COLO668 (cell line): ENCODE measurements around the gene ACSM6.
A peak's percentile ranks its signal among the peaks of the same experiment; 100 is the strongest.

ENCODE experiments used
- DNase-seq: peaks from one replicate; lab custom pipeline; 2025; ENCODE audit not compliant: unreplicated experiment; lab: John Stamatoyannopoulos, UW

Gene ACSM6

GRCh38 chr10:95243318-95243617 is 49.2 kb downstream of the ACSM6 start:
- no peak for DNase-seq

DNA sequence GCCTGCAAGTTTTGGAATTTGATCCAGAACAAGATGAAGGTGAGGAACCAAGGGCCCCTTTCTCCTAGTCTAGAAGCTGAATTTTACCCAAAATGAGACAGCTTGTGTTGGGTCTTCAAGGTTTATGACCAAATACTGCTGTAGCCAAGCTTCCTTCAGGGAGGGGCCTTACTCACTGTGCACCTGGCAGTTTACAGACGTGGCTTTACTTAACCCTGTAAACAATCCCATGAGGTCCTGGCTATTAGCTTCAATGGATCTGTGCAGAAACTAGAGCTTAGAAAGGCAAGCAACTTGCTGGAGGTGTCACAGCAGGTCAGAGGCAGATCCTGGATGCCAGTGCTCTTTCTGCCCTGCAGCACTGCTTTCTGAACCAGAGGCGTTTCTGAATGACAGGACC is 50.1 kb downstream of the ACSM6 start:
- DNase-seq: no peak

- no peak for DNase-seq
These were observed 51.5 kb downstream of the ACSM6 start for GRCh38 chr10:95245425-95246055.

DNA sequence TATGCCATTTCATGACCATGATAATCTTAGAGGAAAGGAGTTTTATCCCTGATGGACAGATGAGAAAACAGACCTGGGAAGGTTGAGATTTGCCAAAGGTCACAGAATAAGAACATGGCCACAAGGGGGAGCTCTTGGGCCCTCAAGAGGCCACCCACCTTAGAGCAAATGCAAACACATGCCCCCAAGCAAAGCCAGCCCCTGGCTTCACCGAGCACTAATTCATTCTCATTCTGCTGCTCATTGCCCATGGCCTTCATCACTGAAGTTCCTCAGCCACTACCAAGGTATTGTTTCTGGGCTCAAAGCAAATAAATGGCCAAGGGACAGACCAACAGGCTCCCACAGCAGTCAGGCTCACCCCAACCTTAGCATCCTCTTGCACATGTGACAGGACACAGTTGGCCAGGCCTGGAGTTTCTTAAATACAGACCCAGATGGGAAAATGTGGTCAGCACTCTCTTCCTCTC is 52.6 kb downstream of the ACSM6 start:
- peak; percentile 68 for DNase-seq

DNA sequence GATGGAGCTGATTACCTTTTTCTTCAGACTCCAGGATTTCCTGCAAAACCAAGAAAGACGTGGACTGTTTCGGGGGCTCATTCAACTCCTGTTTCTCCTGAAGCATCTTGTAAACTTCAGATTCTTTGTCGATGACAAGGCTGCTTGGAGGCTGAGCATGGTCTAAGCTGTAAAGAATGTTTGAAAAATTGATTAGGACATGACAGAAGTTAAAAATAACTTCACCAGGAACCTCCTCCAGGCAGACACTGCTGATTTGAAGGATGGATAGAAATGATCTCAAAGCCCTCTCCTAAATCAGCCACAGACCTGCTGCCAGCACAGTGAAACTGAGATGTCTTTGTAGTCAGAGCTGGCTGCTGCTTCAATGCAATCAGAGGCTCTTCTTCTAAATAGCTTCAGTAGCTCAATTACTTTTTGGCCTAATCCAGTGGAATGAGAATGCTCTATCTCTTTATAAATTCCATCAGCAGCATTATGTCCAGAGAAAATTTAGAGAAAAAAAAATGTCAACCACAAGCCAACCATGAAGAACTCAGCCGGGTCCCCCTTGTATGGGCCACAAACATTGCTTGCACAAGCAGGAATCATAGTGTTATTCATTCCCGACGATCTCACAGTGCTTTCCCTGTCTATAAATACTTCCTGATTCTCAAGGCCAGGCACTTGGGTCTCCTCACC is 53.3 kb downstream of the ACSM6 start:
- no peak for DNase-seq

- DNase-seq: no peak
These were observed 54.0 kb downstream of the ACSM6 start for GRCh38 chr10:95247881-95248583.

GRCh38 chr10:95248989-95249388 is 55.0 kb downstream of the ACSM6 start:
- no peak for DNase-seq

DNA sequence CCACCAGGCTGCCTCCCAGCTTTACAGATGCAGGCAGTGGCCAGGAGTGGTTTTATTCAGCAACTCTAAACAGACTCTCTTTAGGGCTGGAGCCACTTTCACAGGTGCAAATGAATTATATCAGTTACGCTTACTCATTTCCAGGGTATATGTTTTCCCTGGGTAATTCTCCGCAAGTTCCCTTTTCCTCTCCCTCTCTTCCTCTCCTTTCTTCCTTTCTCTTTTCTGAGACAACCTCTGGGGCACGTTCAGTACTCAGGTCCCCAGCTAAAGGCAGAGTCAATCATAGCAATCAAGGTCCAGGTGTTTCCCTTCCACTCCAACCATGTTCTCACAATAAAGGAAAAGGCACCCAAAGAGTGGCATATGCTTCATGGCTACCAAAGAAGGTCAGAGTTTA is 55.4 kb downstream of the ACSM6 start:
- DNase-seq: no peak

DNA sequence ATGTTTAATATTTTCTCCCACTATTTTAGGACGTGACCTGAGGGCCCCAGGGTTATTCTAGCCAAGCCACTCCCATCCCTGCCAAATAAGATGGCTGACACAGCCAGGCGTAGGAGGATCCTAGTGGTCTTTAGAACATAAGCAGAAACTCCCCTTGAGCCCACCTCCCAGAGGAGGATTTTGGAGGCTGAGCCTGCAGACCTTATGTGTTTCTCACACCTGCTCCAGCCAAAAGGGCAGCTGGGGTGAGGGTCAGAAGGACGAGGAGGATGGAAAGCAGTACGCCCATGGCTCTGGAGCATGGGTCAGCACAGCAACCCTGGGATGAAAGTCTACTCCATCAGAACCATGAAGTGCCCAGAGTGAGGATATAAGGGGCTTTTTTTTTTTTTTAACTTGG is 56.8 kb downstream of the ACSM6 start:
- no peak for DNase-seq

DNA sequence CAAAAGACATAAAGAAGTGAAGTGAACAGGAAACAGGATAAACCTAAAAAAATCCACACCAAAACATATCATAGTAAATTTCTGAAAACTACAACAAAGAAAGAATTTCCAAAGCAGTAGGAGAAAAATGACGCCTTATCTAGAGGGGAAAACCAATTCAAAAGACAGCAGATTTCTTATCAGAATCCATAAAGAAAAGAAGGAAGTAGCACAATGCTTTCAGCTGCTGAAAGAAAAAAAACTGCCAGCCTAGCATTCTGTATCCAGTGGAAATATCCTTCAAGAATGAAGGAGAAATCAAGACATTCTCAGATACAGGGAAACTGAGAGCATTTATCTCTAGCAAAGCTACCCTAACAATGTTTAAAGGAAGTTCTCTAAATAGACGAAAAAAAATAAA is 59.0 kb downstream of the ACSM6 start:
- DNase-seq: no peak

DNA sequence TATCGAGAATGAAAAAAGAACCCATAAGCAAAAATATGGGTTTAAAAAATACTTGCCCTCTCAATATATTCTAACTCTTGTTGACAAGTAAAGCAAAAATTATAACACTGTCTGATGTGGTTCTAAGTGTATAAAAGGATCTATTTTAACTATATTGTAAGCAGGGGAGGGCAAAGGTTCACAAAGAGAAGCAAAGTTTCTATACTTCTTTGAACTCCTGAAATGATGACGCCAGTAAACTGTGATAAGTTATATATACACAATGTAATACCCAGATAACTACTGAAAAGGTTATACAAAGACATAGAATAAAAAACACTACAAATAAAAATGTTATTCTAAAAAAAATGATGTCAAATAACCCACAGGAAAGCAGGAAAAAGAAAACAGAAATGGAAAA is 59.6 kb downstream of the ACSM6 start:
- no peak for DNase-seq

DNA sequence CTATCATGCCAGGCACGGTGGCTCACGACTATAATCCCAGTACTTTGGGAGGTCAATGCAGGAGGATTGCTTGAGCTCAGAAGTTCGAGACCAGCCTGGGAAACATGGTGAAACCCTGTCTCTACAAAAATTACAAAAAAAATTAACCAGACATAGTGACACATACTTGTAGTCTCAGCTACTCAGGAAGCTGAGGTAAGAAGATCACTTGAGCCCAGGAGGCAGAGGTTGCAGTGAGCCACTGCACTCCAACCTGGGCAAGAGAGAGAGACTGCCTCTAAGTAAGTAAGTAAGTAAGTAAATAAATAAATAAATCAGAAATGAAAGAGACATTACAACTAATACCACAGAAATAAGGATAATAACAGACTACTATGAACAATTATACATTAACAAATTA is 60.6 kb downstream of the ACSM6 start:
- DNase-seq: no peak

GRCh38 chr10:95256268-95256667 is 62.2 kb downstream of the ACSM6 start:
- DNase-seq: no peak

DNA sequence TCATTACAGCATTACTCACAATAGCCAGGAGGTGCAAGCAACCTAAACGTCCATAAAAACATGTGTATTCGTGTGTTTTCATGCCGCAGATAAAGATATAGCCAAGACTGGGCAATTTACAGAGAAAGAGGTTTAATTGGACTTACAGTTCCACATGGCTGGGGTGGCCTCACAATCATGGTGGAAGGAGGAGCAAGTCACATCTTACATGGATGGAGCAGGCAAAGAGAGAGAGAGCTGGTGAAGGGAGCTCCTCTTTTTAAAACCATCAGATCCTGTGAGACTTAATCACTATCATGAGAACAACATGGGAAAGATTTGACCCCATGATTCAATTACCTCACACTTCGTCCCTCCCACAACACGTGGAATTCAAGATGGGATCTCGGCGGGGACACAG is 63.8 kb downstream of the ACSM6 start:
- no peak for DNase-seq

DNA sequence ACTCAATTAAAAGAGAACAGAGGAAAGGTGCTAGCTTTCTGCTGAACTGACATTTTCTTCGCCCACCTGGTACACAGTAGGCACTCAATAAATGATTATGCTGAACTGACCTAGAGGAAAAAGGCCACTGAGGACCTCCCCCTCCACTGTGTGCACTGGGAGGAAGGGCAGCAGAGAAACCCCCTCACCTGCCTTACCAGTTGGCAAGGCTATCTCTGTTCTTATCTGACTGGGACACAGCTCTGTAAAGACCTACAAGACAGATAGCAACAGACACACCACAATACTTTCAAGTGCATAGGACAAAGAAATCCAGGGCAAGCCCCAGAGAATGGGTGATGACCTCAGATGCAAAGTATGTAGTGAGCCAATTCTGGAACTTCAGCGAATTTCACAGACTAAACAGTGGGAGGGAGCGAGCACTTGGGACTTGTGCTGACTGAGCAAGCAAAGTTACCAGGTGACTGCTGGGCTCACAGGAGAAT is 66.4 kb downstream of the ACSM6 start:
- DNase-seq: no peak

DNA sequence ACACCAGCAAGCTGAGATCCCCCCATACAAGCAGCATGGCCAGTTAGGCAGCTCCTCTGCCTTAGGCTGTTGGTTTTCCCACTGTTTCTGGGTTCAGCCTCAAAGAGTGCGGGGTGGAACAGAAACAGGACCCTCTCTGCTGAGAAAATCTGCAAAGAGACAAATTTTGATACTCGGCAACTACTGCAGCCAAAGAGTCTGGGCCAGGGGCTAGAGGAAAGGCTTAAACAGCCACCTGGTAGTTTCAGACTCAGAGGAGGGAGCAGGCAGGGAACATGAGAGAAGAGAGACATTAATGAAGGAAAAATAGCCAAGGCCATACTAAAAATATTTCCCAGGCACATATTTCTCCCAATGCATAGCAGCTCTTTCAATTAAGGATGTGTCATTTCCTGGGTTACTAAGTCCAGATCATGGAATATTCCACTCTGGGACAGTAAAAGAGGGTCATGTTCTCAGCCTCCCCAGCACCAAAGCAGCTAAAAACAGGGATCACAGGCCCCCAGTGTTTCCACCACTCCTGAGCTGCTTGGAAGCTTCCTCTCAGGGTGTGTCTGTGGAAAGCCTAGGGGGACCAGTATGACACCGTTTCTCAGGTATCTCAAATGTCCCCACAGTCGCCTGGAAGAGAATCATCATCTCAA is 67.0 kb downstream of the ACSM6 start:
- DNase-seq: no peak

GRCh38 chr10:95261926-95262325 is 67.9 kb downstream of the ACSM6 start:
- DNase-seq: no peak

DNA sequence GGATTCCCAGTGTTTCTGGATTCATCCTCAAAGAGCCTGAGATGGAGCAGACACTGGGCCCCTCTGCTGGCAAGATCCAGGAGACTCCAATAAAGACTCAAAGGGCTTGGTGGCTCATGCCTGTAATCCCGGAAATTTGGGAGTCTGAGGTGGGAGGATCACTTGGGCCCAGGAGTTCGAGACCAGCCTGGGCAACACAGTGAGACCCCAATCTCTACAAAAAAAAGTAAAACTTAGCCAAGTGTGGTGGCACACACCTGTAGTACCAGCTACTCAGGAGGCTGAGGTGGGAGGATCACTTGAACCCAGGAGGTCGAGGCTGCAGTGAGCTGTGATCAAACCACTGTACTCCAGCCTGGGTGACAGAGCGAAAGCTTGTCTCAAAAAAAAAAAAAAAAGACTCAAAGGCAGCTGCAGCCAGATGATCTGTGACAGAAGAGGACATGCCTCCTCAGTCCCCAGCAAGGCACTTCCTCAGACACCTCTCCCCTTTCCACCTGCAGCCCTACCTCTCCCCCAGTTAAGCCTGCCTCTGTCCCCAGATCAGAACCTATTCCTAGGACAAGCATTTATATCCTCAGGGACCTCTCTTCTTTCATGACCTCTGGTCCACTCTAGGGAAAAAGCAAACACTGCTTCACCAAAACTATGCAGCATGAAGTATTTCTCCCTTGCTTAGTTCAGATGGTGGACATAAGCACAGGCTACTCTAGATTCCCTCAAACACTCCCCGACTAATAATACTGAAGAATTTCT is 68.9 kb downstream of the ACSM6 start:
- DNase-seq: no peak

- DNase-seq: no peak
These were observed 69.8 kb downstream of the ACSM6 start for GRCh38 chr10:95263864-95264226.

GRCh38 chr10:95264227-95265051 is 70.4 kb downstream of the ACSM6 start:
- DNase-seq: no peak
